Activated T-helper 1 cell treated with anti-CD3 and anti-CD28 coated beads, Interleukin-12 subunit alpha, Interleukin-12 subunit beta, Interleukin-2, Interleukin-4 antibody, amounts not matched to agents 30 ng/mL and 10 ng/mL and 1 ng/mL, durations not matched to agents 14 hours and 24 hours and 36 hours (primary cell): ENCODE data around the gene MFRP. TPM values are rescaled to one million over a fixed set of nuclear protein-coding genes. Genes with fewer than 3 reads are reported as not detected.
A peak's percentile ranks its signal among the peaks of the same experiment; 100 is the strongest.

Experiments
- DNase-seq: peaks from one replicate; pipeline ENCODE4 v3.0.0; 2021; ENCODE audit warnings: low spot score
- H3K27ac Mint-ChIP-seq: one replicate; pipeline ENCODE4 v1.8.0; 2021; ENCODE audit warnings: mild to moderate bottlenecking, mixed read lengths
- H3K27me3 Mint-ChIP-seq: one replicate; pipeline ENCODE4 v1.8.0; 2022; ENCODE audit warnings: mild to moderate bottlenecking, moderate library complexity, mixed read lengths; ENCODE audit not compliant: insufficient read depth
- H3K36me3 Mint-ChIP-seq: one replicate; pipeline ENCODE4 v1.8.0; 2021; ENCODE audit warnings: low read depth, mixed read lengths
- H3K4me1 Mint-ChIP-seq: one replicate; pipeline ENCODE4 v1.8.0; 2021; ENCODE audit warnings: low read depth, mixed read lengths
- H3K4me3 Mint-ChIP-seq: one replicate; pipeline ENCODE4 v1.8.0; 2021; ENCODE audit warnings: mild to moderate bottlenecking, moderate library complexity, mixed read lengths
- H3K9me3 Mint-ChIP-seq: one replicate; pipeline ENCODE4 v1.8.0; 2021; ENCODE audit warnings: mixed read lengths
- intact Hi-C: fragments of 100-400 bp; cut with micrococcal nuclease; formaldehyde crosslinking; loops from one replicate; pipeline ENCODE4 v1.15.1; 2024
- total RNA-seq: library from RNA; stranded (reverse); gene quantifications from 2 replicates; pipeline ENCODE4 v1.2.3, GENCODE V29; 2022

The MFRP gene
- total RNA-seq, 1 donor from 2014 or later, result not detected

DNA sequence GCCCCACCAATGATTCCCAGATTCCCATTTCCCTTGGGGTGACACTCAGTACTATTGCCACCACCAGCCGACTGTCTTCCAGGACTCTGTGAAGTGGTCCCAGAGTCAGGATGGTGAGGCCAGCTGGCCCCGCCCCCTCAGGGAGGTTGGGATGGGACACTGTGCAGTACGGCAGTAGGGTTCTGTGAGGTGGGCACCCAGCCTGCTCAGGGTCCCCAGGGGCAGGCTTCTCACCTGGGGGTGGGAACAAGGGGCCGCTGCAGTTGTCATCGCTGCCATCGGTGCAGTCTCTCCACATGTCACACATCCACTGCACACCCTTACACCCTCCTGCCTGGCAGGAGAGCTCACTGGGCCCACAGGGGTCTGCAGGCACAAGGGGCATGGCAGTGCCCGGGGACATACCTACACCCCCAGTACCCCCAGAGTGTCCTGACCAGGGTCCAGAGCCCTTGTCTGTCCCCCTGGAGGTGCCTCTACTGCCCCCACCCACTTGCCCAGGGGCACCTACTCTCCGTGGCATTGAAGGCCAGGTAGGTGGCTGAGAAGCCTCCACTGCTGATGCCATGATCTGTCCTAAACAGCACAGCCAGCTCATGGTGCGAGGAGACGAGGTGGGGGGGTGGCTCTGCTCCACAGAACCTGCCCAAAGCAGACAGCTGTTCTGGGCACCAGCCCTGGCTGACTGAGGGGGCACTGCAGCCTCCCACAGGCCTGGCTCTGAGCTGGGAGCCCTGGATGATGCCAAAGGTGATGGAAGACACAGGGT lies 4.0 kb downstream of the MFRP start:
- peaks cover 37% of the 10 kb centered on the region for H3K27me3 Mint-ChIP-seq
- no peak overlapping the region for H3K4me3 Mint-ChIP-seq
- H3K27ac Mint-ChIP-seq, result no peak overlapping the region
- no peaks in the 10 kb centered on the region for H3K9me3 Mint-ChIP-seq
- peaks cover 9% of the 10 kb centered on the region for H3K36me3 Mint-ChIP-seq
- intact Hi-C loops, result no loop called here
- no peak for DNase-seq
- H3K4me1 Mint-ChIP-seq, result peaks cover 14% of the 10 kb centered on the region

DNA sequence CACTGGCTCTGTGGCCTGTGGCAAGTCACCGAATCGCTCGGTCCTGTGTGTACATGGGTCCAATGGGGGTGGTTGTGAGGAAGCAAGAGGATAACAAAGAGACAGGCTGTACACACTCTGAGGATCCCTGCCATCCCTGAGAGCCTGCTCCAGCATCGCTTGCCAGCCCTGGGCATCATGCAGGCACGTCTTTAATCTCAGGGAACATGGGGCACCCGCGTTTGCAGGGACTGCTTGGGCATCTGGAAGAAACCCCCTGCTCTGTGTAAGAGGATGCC lies 4.5 kb downstream of the MFRP start:
- Mint-ChIP-seq H3K36me3 (peaks cover 14% of the 10 kb centered on the region), H3K9me3 (no peaks in the 10 kb centered on the region), H3K27me3 (peaks cover 36% of the 10 kb centered on the region), H3K4me3 (no peak overlapping the region), H3K4me1 (peaks cover 20% of the 10 kb centered on the region), H3K27ac (no peak overlapping the region)
- intact Hi-C loops, result no loop called here
- DNase-seq, result no peak

DNA sequence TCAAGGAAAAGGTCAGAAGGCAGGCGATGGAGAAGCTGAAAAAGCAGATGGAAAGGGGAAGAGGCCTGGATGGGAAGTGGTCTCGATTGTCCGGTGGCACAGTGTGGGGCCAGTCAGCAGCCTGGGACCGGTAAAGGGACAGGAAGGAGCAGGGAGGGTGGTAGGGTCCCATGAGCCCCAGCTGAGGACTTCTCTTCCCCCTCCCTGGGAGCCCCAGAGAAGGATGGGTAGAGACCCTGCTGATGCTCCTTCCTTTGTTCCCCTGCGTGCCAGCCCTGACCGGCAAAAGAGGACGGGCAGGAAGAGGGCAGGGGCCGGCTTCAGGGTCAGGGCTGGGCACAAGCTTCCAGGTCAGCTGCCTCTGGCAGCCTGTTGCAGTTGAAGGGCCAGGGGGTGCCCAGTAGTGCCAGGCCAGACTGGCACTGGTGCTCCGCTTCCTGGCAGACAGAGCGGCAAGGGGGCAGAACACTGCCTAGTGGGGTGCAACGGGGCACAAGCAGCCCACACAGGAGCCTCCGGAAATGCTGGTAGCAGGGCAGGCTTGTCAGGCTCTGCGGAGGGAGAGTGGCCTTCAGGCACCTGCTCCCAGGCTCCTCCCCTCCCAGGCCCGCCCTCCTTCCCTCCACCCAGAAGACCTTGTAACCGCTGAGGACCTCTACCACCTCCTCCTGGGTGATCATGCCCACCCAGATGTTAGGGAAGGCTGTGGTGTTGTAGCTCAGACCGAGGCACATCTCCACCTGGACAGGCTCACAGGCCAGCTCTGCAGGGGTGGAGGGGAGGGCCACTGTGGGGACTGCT lies 5.1 kb downstream of the MFRP start:
- Mint-ChIP-seq H3K36me3 (peaks cover 17% of the 10 kb centered on the region), H3K4me3 (no peak overlapping the region), H3K27ac (no peak overlapping the region), H3K27me3 (peaks cover 36% of the 10 kb centered on the region), H3K9me3 (no peaks in the 10 kb centered on the region), H3K4me1 (peaks cover 23% of the 10 kb centered on the region)
- intact Hi-C loops, result no loop called here
- no peak for DNase-seq

DNA sequence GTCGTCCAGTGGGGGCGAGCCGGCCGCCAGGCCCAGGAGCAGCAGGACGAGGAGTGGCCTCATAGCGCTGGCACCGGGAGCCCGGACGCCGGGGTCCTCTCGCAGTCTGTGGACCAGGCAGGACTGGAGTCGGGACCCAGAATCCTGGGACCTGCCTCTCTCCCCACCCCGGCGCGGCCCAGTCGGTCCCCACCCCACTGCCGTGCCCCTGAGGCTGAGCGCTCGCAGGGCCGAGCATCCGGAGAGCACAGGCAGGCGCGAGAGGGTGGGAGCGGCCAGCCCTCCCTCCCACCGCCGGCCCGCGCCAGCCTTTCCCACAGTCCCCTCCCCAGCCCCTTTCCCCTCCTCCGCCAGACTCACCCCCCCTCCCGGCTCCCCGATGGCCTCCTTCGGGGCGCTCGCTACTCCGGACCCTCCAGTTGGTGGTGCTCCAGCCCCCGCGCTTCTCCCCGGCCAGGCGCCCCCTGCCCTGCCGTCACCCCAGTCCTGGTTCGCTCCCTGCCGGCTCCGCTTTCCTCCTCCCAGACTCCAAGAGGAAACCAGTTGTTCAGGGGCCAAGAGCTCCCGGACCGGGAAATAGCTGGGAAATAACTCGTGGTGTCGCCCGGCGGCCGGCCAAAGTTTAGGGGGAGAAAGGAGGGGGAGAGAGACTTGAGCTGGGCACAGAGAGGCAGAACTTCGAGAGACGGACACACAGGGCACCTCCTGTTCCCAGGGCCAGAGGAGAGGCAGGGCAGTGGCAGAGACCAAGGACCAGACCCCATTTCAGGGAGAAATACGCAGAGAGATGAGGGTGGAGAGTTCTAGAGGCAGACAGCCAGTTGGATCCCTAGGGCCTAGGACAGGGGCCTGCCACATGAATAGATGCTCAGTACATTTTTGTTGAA lies 5.9 kb downstream of the MFRP start, which contains the start of gene C1QTNF5:
Gene C1QTNF5 (minus strand): TSS at position 549 of the 887 bp plus-strand sequence. CDS start 486 bp downstream, at position 63.
- intact Hi-C loops, result no loop called here
- no peak within 1 kb of the TSS for H3K4me3 Mint-ChIP-seq
- H3K4me1 Mint-ChIP-seq, result peaks cover 31% of the 10 kb centered on the region
- H3K27ac Mint-ChIP-seq, result no peak within 1 kb of the TSS
- no peaks in the 10 kb centered on the region for H3K9me3 Mint-ChIP-seq
- no peak for DNase-seq
- H3K27me3 Mint-ChIP-seq, result peaks cover 36% of the 10 kb centered on the region
- H3K36me3 Mint-ChIP-seq, result peaks cover 22% of the 10 kb centered on the region

DNA sequence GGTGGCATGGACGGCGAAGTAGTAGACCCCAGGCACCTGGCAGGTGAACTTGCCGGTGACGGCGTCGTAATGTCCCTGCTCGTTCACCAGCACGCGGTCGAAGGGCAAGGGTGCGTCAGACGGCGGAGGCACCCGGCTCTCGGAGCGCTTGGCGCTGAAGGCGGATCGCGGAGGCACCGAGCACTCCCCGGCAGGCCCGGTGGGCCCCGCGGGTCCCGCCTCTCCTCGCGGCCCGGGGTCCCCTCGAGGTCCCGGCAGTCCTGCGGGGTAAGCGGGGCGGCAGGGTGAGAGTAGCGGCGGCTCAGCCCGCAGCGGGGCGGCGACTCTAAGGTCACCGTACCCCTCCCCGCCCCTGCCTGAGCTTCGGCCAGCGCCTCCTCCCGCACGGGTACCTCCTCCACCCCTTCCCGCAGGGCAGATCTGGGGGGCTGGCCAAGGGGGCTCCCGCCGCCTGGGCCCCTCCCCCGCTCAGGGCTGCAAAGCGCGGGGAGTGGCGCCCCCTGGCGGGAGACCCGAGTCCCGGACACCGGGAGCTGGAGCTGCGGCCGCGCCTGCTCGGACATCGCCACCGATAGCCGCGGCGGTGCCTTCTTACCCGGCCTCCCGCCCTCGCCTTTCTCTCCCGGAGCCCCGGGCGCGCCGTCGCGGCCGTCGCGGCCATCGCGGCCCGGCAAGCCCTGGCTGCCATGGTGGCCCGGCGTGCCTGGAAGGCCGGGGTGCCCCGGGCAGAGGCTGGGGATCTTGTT lies 6.7 kb downstream of the MFRP start:
- H3K4me3 Mint-ChIP-seq, result no peak overlapping the region
- peaks cover 22% of the 10 kb centered on the region for H3K36me3 Mint-ChIP-seq
- H3K4me1 Mint-ChIP-seq, result peaks cover 39% of the 10 kb centered on the region
- DNase-seq, result no peak
- no peak overlapping the region for H3K27ac Mint-ChIP-seq
- peaks cover 36% of the 10 kb centered on the region for H3K27me3 Mint-ChIP-seq
- intact Hi-C loops, result loop anchor here (2.0 kb wide), 1 partner anchor 17 kb away; no protein-coding TSS in a partner anchor
- no peaks in the 10 kb centered on the region for H3K9me3 Mint-ChIP-seq

DNA sequence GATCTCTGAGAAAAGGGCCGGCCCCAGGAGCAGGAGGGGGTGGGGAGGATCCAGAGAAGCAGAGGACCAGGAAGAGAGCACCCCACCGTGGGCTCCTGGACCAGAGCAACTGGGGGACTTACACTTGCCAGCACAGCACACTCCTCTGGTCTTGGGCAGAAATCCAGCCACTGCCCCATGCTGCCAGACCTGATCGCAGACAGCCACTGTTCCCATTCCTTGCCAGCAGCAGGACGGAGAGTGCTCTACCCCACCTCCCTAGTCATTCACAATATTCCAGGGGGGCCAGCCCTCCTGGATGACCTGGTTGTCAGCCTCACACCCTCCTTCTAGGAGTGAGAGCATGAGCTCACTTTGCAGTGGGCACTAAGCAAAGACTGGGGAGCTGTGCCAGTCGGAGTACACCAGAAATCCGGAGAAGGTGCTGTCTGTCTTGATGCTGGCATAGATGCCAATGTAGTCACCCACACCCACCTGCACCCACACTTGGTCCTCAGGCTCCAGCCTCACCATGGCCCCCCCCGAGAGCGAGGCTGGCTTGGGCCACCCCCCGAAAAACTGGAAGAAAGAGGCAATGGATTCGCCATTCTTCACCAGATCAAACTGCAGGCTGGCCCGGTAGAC lies 7.4 kb downstream of the MFRP start:
- no peak overlapping the region for H3K4me3 Mint-ChIP-seq
- no peaks in the 10 kb centered on the region for H3K9me3 Mint-ChIP-seq
- DNase-seq, result no peak
- H3K27me3 Mint-ChIP-seq, result peaks cover 32% of the 10 kb centered on the region
- intact Hi-C loops, result loop anchor here (1.0 to 2.0 kb wide), 3 partner anchors 18 to 42 kb away; partner anchors contain the start of gene USP2
- H3K27ac Mint-ChIP-seq, result no peak overlapping the region
- peaks cover 22% of the 10 kb centered on the region for H3K36me3 Mint-ChIP-seq
- peaks cover 40% of the 10 kb centered on the region for H3K4me1 Mint-ChIP-seq

DNA sequence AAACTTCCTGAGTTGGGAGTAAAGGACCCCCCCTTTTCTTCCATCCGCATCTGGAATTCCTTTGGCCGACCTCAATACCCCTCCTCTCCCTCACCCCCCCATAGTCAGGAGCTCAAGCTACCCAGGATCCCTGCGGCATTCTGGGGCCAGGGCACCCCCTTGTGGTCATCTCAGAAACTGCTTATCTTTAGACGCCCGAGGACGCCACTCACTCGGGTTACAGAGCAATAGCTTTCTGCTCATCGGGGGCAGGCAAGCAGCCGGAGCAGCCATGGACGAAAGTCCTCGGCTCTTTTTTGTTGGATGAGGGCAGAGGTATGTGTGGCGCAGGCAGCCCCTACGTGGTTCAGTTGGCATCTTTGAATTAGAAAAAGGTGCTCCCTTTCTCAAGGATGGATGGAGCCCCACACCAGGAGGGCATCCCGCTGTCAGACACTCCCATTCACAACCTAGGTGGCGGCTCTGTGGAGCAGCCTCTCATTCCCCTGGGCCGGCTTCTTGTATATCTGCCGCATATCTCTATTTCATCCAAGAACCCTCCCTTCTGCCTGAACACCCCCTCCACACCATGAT lies 8.1 kb downstream of the MFRP start:
- Mint-ChIP-seq H3K36me3 (peaks cover 22% of the 10 kb centered on the region), H3K27ac (no peak overlapping the region), H3K4me1 (peaks cover 44% of the 10 kb centered on the region), H3K4me3 (peak overlapping the region; percentile 21), H3K27me3 (peaks cover 30% of the 10 kb centered on the region), H3K9me3 (no peaks in the 10 kb centered on the region)
- intact Hi-C loops, result loop anchor here (1.0 to 2.0 kb wide), 3 partner anchors 17 to 43 kb away; partner anchors contain the start of gene USP2
- peak; percentile 49 for DNase-seq

DNA sequence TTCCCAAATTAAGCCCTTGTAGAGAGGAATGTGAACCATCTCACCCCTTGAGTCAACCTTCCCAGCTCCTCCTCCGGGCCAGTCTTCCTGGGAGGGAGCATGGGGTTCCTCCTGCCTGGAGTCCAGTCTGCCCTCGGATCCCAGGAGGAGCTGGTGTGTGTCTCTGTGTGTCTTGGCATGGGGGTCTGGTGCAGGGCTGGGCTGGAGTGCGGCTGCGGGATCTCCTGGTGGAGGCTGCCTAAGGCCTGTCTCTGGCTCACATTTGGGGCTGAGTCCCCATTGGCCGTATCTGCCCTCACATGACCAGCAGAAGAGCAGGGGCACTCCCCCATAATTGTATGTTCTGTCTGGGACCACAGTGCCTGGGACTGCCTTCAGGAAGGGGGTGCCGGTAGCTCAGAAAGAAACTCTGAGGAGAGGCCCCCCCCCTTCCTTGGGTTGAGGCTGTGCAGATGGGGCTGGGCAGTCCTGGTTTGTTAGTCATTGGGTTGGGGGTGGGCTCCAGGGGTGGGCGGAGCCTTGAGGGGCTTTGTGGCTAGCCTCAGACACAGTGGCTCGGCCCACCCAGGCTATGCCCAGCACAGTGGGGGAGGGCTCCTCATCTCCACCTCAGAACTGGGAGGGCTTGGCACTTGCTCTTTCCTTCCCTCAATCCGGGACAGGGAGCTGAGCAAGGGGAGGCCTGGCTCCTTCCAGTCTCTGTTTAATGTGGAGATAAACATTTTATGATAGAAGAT lies 8.8 kb downstream of the MFRP start:
- intact Hi-C loops, result loop anchor here (1.0 to 2.0 kb wide), 3 partner anchors 16 to 44 kb away; partner anchors contain the start of gene USP2
- Mint-ChIP-seq H3K27me3 (peaks cover 23% of the 10 kb centered on the region), H3K27ac (no peak overlapping the region), H3K4me1 (peaks cover 50% of the 10 kb centered on the region), H3K4me3 (no peak overlapping the region), H3K9me3 (no peaks in the 10 kb centered on the region), H3K36me3 (peaks cover 22% of the 10 kb centered on the region)
- DNase-seq, result no peak

DNA sequence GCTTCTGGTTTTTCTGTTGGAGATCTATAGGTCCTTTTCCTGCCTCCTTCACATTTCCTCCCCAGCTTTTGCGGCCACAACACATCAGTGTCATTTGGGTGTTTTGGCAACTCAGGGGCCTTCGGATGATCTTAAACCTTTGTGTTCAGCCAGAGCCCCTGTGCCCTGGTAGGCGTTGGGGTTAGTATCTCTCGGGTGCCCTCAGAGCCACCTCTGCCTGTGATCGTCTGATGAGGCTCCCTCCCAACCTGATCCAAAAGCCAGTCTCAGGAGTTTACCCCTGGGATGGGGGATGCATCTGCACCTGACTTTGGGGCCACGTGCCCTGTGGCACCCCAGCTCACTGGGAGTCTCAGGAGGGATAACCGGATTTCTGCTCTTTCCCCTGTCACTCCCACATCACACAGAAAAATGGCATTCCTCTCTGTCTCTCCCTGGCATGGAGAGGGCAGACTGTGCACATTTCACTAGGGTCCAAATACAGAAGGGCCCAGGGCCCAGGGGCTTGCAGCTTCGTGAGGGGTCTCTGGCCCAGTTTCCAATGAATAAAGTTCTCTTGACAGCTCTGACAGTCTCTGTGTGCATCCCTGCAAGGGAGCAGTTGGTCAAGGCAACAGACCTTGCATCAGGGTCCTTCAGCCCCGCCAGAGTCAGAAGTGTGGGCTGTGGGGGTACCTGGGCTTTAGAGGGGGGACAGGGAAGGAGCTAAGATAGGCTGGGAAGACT lies 9.6 kb downstream of the MFRP start:
- Mint-ChIP-seq H3K36me3 (peaks cover 22% of the 10 kb centered on the region), H3K27me3 (peaks cover 25% of the 10 kb centered on the region), H3K4me3 (peak overlapping the region; percentile 97), H3K27ac (no peak overlapping the region), H3K4me1 (peaks cover 53% of the 10 kb centered on the region), H3K9me3 (no peaks in the 10 kb centered on the region)
- intact Hi-C loops, result no loop called here
- DNase-seq, result no peak

DNA sequence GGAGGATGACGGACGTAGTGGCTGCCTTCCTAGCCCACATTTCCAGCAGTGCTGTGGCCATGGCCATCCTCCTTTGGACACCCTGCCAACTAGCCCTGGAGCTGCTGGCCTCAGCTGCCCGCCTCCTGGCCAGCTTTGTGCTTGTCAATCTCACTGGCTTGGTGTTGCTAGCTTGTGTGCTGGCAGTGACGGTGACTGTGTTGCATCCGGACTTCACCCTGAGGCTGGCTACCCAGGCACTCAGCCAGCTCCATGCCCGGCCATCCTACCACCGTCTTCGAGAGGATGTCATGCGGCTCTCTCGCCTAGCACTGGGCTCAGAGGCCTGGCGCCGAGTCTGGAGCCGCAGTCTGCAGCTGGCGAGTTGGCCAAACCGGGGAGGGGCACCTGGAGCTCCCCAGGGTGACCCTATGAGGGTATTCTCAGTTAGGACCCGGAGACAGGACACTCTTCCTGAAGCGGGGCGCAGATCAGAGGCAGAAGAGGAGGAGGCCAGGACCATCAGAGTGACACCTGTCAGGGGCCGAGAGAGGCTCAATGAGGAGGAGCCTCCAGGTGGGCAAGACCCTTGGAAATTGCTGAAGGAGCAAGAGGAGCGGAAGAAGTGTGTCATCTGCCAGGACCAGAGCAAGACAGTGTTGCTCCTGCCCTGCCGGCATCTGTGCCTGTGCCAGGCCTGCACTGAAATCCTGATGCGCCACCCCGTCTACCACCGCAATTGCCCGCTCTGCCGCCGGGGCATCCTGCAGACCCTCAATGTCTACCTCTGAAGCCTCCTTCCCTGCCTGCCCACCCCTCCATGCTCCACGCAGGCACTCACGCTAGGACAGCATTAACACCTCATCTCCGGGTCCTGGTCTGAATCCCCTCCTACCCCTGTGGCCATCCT lies 10.6 kb downstream of the MFRP start:
- Mint-ChIP-seq H3K4me3 (peak overlapping the region; percentile 97), H3K27ac (peak overlapping the region; percentile 66), H3K4me1 (peaks cover 53% of the 10 kb centered on the region), H3K27me3 (peaks cover 16% of the 10 kb centered on the region), H3K9me3 (no peaks in the 10 kb centered on the region), H3K36me3 (peaks cover 22% of the 10 kb centered on the region)
- intact Hi-C loops, result no loop called here
- DNase-seq, result no peak
